ENCODE data around the gene SSU72.
"Not testable (repeated sequence)": the region's sequence is repeated elsewhere in the genome, so short reads cannot be mapped to it uniquely, and the experiment has no call there.

SSU72 gene

GRCh38 chr1:1523226-1523625 lies 51.4 kb downstream of the SSU72 start:
- H3K9me3 ChIP-seq (ENCODE audit: insufficient read depth, low read depth, low read length); H3K4me1 ChIP-seq (ENCODE audit: insufficient read depth, low read length, poor library complexity, severe bottlenecking); H3K9ac ChIP-seq (ENCODE audit: low read depth, low read length, poor library complexity, severe bottlenecking); H3K4me2 ChIP-seq (ENCODE audit: low read depth, low read length, poor library complexity, severe bottlenecking); H3K36me3 ChIP-seq (ENCODE audit: insufficient read depth, low read length); H3K9me2 ChIP-seq (replicated peaks; ENCODE audit: low read depth, low read length); H3K4me3 ChIP-seq (ENCODE audit: low read length, poor library complexity, severe bottlenecking); H3F3A ChIP-seq (ENCODE audit: low read depth); H3K79me2 ChIP-seq (ENCODE audit: insufficient read depth, low read length); H3K27me3 ChIP-seq (ENCODE audit: insufficient read depth, low read length, poor library complexity, severe bottlenecking); H4K20me1 ChIP-seq (ENCODE audit: insufficient read depth, low read length, poor library complexity, severe bottlenecking); H2AFZ ChIP-seq (ENCODE audit: low read length): not testable (repeated sequence)

- H3K36me3 ChIP-seq (ENCODE audit: insufficient read depth, low read length): peaks cover 11% of the 10 kb centered on the region; the same call in 1 of the 2 replicates
- not testable (repeated sequence) for H3K4me2 ChIP-seq (ENCODE audit: low read depth, low read length, poor library complexity, severe bottlenecking)
Observed at GRCh38 chr1:1522536-1522935, 52.1 kb downstream of the SSU72 start.

GRCh38 chr1:1521331-1521730 lies 53.3 kb downstream of the SSU72 start:
- no peak overlapping the region for H2AFZ ChIP-seq (ENCODE audit: low read length)
- no peak overlapping the region for H3K4me3 ChIP-seq (ENCODE audit: low read length, poor library complexity, severe bottlenecking)
- H4K20me1 ChIP-seq (ENCODE audit: insufficient read depth, low read length, poor library complexity, severe bottlenecking): no peaks in the 10 kb centered on the region
- H3F3A ChIP-seq (ENCODE audit: low read depth): no peaks in the 10 kb centered on the region
- H3K27me3 ChIP-seq (ENCODE audit: insufficient read depth, low read length, poor library complexity, severe bottlenecking): no peaks in the 10 kb centered on the region
- no peaks in the 10 kb centered on the region for H3K9me2 ChIP-seq (replicated peaks; ENCODE audit: low read depth, low read length)
- no peaks in the 10 kb centered on the region for H3K4me1 ChIP-seq (ENCODE audit: insufficient read depth, low read length, poor library complexity, severe bottlenecking)
- no peaks in the 10 kb centered on the region for H3K9me3 ChIP-seq (ENCODE audit: insufficient read depth, low read depth, low read length)
- peaks cover 11% of the 10 kb centered on the region; the same call in 1 of the 2 replicates for H3K36me3 ChIP-seq (ENCODE audit: insufficient read depth, low read length)
- H3K79me2 ChIP-seq (ENCODE audit: insufficient read depth, low read length): no peaks in the 10 kb centered on the region
- H3K9ac ChIP-seq (ENCODE audit: low read depth, low read length, poor library complexity, severe bottlenecking): no peak overlapping the region
- no peak for TF ChIP-seq CTCF (conservative IDR thresholded peaks at IDR 0.05; ENCODE audit: low read length)
- H3K4me2 ChIP-seq (ENCODE audit: low read depth, low read length, poor library complexity, severe bottlenecking): no peak overlapping the region

More at GRCh38 chr1:1522536-1522935, 52.1 kb downstream of the SSU72 start:
- H4K20me1 ChIP-seq (ENCODE audit: insufficient read depth, low read length, poor library complexity, severe bottlenecking); H3K9me2 ChIP-seq (replicated peaks; ENCODE audit: low read depth, low read length); H3K9ac ChIP-seq (ENCODE audit: low read depth, low read length, poor library complexity, severe bottlenecking); H3K4me3 ChIP-seq (ENCODE audit: low read length, poor library complexity, severe bottlenecking); H3K4me1 ChIP-seq (ENCODE audit: insufficient read depth, low read length, poor library complexity, severe bottlenecking); H3K9me3 ChIP-seq (ENCODE audit: insufficient read depth, low read depth, low read length); H3K27me3 ChIP-seq (ENCODE audit: insufficient read depth, low read length, poor library complexity, severe bottlenecking); H2AFZ ChIP-seq (ENCODE audit: low read length); H3F3A ChIP-seq (ENCODE audit: low read depth); H3K79me2 ChIP-seq (ENCODE audit: insufficient read depth, low read length): not testable (repeated sequence)

- not testable (repeated sequence) for H3F3A ChIP-seq (ENCODE audit: low read depth); H3K9ac ChIP-seq (ENCODE audit: low read depth, low read length, poor library complexity, severe bottlenecking); H3K9me2 ChIP-seq (replicated peaks; ENCODE audit: low read depth, low read length); H3K4me1 ChIP-seq (ENCODE audit: insufficient read depth, low read length, poor library complexity, severe bottlenecking); H2AFZ ChIP-seq (ENCODE audit: low read length); H4K20me1 ChIP-seq (ENCODE audit: insufficient read depth, low read length, poor library complexity, severe bottlenecking); H3K9me3 ChIP-seq (ENCODE audit: insufficient read depth, low read depth, low read length); H3K4me3 ChIP-seq (ENCODE audit: low read length, poor library complexity, severe bottlenecking); H3K79me2 ChIP-seq (ENCODE audit: insufficient read depth, low read length); H3K4me2 ChIP-seq (ENCODE audit: low read depth, low read length, poor library complexity, severe bottlenecking); H3K27me3 ChIP-seq (ENCODE audit: insufficient read depth, low read length, poor library complexity, severe bottlenecking)
- H3K36me3 ChIP-seq (ENCODE audit: insufficient read depth, low read length): peaks cover 11% of the 10 kb centered on the region; the same call in 1 of the 2 replicates
Observed at GRCh38 chr1:1519805-1520505, 54.7 kb downstream of the SSU72 start.

- H3K79me2 ChIP-seq (ENCODE audit: insufficient read depth, low read length): peaks cover 13% of the 10 kb centered on the region; the same call in 1 of the 2 replicates
- not testable (repeated sequence) for H3F3A ChIP-seq (ENCODE audit: low read depth); H2AFZ ChIP-seq (ENCODE audit: low read length); H3K27me3 ChIP-seq (ENCODE audit: insufficient read depth, low read length, poor library complexity, severe bottlenecking); H3K9me2 ChIP-seq (replicated peaks; ENCODE audit: low read depth, low read length); H3K4me2 ChIP-seq (ENCODE audit: low read depth, low read length, poor library complexity, severe bottlenecking); H3K9me3 ChIP-seq (ENCODE audit: insufficient read depth, low read depth, low read length); H3K9ac ChIP-seq (ENCODE audit: low read depth, low read length, poor library complexity, severe bottlenecking); H3K4me3 ChIP-seq (ENCODE audit: low read length, poor library complexity, severe bottlenecking); H4K20me1 ChIP-seq (ENCODE audit: insufficient read depth, low read length, poor library complexity, severe bottlenecking)
- peaks cover 11% of the 10 kb centered on the region; the same call in 1 of the 2 replicates for H3K36me3 ChIP-seq (ENCODE audit: insufficient read depth, low read length)
- H3K4me1 ChIP-seq (ENCODE audit: insufficient read depth, low read length, poor library complexity, severe bottlenecking): peaks cover 11% of the 10 kb centered on the region
Observed at GRCh38 chr1:1518621-1519007, 56.0 kb downstream of the SSU72 start.

Data from Loucy (cell line).